Measurements from ENCODE around the gene STK24.

Gene STK24

DNA sequence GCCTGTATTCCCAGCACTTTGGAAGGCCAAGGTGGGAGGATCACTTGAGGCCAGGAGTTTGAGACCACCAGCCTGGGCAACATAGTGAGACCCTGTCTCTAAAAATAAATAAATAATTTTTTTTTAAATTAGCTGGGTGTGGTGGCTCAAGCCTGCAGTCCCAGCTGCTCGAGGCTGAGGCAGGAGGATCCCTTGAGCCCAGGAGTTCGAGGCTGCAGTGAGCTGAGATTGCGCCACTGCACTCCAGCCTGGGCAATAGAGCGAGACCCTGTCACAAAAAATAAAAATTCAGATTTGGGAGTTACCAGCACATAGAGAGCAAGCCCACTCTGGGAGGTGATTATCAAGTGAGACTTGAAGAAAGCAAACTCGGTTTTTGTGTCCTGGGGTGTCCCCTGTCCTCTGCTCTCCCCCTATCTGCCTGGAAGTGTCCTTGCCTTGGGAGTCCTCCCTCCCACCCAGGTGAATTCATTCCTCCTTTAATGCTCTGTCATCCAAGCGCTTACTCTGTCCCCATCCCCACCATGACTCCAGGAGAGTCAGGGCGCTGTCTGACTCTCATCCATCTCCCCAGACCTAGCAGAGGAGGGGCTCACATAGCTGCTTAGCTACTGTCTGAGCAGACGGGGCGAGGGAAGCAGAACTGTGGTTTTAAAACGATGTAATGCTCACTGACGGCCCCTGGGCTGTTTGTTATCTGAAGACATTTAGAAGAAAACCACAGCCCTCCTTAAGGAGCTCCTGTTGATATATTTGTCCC, 146.8 kb downstream of the STK24 start:
- H3K27ac ChIP-seq (ENCODE audit: low read depth, low read length, severe bottlenecking): no peak overlapping the region
- H3K4me3 ChIP-seq (ENCODE audit: extremely low read depth, insufficient read depth, low read length, poor library complexity, severe bottlenecking): no peak overlapping the region
- no peaks in the 10 kb centered on the region for H3K4me1 ChIP-seq (ENCODE audit: control insufficient read depth, insufficient read depth, low read length, poor library complexity, severe bottlenecking)
- peaks cover 66% of the 10 kb centered on the region for H3K36me3 ChIP-seq (ENCODE audit: control insufficient read depth, insufficient read depth, low read length)
- H3K9me3 ChIP-seq (ENCODE audit: control insufficient read depth, low read length): no peaks in the 10 kb centered on the region
- WGBS, 2 experiments (ENCODE audit: insufficient coverage in 2 of 2): 81 to 89% methylated on average over 7 to 10 of the region's 11 CpGs

DNA sequence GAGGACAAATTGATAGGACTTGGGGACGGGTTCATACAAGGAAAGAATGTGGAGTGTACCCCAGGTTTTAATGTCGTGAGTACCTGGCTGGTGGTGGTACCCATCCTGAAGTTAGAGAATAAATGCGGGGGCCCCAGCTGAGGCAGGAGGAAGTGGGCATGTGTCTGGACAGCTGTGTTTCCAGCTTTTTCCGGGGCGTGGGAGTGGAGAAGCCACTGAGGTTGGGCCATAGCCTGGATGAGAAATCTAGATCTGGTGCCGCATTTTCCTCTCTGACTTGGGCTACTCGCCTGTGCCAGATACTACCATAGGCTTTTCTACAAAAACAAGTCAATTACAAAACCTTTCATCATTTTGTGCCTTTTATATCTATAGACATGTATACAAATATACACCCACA, 147.4 kb downstream of the STK24 start:
- Histone ChIP-seq H3K4me1 (ENCODE audit: control insufficient read depth, insufficient read depth, low read length, poor library complexity, severe bottlenecking) (no peaks in the 10 kb centered on the region), H3K36me3 (ENCODE audit: control insufficient read depth, insufficient read depth, low read length) (peaks cover 67% of the 10 kb centered on the region), H3K4me3 (ENCODE audit: extremely low read depth, insufficient read depth, low read length, poor library complexity, severe bottlenecking) (no peak overlapping the region), H3K27ac (ENCODE audit: low read depth, low read length, severe bottlenecking) (no peak overlapping the region), H3K9me3 (ENCODE audit: control insufficient read depth, low read length) (no peaks in the 10 kb centered on the region)
- WGBS, 2 experiments (ENCODE audit: insufficient coverage in 2 of 2): 98 to 100% methylated on average over 5 to 7 of the region's 7 CpGs

DNA sequence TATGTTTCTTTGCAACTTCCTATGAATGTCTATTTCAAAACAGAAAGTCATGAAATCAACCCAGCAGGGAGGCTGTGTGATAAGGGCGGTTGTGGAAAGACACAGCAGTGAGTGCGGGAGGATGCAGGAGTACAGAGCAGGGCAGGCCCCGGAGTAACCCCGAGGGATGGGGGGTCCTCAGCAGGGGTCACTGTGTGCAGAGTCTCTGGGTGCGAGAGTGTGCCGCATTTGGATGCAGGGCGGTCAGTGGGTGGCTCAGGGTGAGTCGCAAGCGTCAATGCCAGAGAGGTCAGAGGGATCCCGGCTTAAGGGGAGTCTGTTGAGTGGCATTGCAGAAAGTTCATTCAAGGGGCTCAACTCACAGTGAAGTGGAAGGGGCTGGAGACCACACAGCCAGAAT, 147.8 kb downstream of the STK24 start:
- 86 to 93% methylated on average over 8 to 10 of the region's 10 CpGs for WGBS, 2 experiments (ENCODE audit: insufficient coverage in 2 of 2)
- no peaks in the 10 kb centered on the region for H3K9me3 ChIP-seq (ENCODE audit: control insufficient read depth, low read length)
- no peak overlapping the region for H3K27ac ChIP-seq (ENCODE audit: low read depth, low read length, severe bottlenecking)
- H3K4me3 ChIP-seq (ENCODE audit: extremely low read depth, insufficient read depth, low read length, poor library complexity, severe bottlenecking): no peak overlapping the region
- no peaks in the 10 kb centered on the region for H3K4me1 ChIP-seq (ENCODE audit: control insufficient read depth, insufficient read depth, low read length, poor library complexity, severe bottlenecking)
- H3K36me3 ChIP-seq (ENCODE audit: control insufficient read depth, insufficient read depth, low read length): peaks cover 67% of the 10 kb centered on the region

DNA sequence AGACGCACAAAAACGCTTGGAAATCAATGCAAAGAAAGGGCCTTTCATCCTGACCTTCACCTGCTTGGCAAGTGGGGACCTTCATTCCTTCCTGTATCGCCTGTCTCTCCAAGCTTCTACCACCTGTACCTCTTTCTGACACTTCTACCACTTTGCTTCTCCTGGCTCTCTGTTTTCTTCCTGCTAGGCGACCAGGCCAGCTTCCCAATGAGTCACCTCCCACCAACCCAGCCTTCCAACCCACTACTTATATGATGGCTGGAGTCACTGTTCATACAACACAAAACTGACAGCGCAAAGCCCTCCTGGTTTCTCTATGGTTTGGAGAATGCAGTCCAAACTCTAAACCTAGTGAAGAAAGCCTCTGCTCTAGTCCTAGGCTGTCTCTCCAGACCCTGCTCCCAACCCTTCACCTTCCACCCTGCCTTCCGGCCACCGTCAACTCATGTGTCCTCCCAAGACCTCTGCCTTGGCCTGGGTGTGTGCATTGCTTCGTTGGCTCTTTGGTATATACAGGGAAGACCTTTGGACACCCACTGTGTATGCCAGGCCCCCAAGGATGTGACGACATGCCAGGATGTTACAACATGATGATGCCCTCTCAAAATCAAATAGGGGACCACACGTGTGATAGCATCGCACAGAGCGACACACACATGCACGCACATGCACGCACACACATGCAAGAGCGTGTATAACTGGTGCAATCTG, 148.5 kb downstream of the STK24 start:
- Histone ChIP-seq H3K4me1 (ENCODE audit: control insufficient read depth, insufficient read depth, low read length, poor library complexity, severe bottlenecking) (no peaks in the 10 kb centered on the region), H3K9me3 (ENCODE audit: control insufficient read depth, low read length) (no peaks in the 10 kb centered on the region), H3K4me3 (ENCODE audit: extremely low read depth, insufficient read depth, low read length, poor library complexity, severe bottlenecking) (no peak overlapping the region), H3K36me3 (ENCODE audit: control insufficient read depth, insufficient read depth, low read length) (peaks cover 68% of the 10 kb centered on the region), H3K27ac (ENCODE audit: low read depth, low read length, severe bottlenecking) (no peak overlapping the region)
- 93 to 95% methylated on average over 13 to 15 of the region's 15 CpGs for WGBS, 2 experiments (ENCODE audit: insufficient coverage in 2 of 2)

- H3K36me3 ChIP-seq (ENCODE audit: control insufficient read depth, insufficient read depth, low read length): peaks cover 76% of the 10 kb centered on the region
- H3K4me3 ChIP-seq (ENCODE audit: extremely low read depth, insufficient read depth, low read length, poor library complexity, severe bottlenecking): no peak overlapping the region
- H3K4me1 ChIP-seq (ENCODE audit: control insufficient read depth, insufficient read depth, low read length, poor library complexity, severe bottlenecking): no peaks in the 10 kb centered on the region
- 90 to 92% methylated on average over 13 of the region's 13 CpGs for WGBS, 2 experiments (ENCODE audit: insufficient coverage in 2 of 2)
- H3K27ac ChIP-seq (ENCODE audit: low read depth, low read length, severe bottlenecking): no peak overlapping the region
- no peaks in the 10 kb centered on the region for H3K9me3 ChIP-seq (ENCODE audit: control insufficient read depth, low read length)
Measured at GRCh38 chr13:98427331-98427995, 149.4 kb downstream of the STK24 start.

- Histone ChIP-seq H3K4me3 (ENCODE audit: extremely low read depth, insufficient read depth, low read length, poor library complexity, severe bottlenecking) (no peak overlapping the region), H3K4me1 (ENCODE audit: control insufficient read depth, insufficient read depth, low read length, poor library complexity, severe bottlenecking) (no peaks in the 10 kb centered on the region), H3K27ac (ENCODE audit: low read depth, low read length, severe bottlenecking) (no peak overlapping the region), H3K9me3 (ENCODE audit: control insufficient read depth, low read length) (no peaks in the 10 kb centered on the region), H3K36me3 (ENCODE audit: control insufficient read depth, insufficient read depth, low read length) (peaks cover 82% of the 10 kb centered on the region)
- 81 to 94% methylated on average over 6 of the region's 7 CpGs for WGBS, 2 experiments (ENCODE audit: insufficient coverage in 2 of 2)
Measured at GRCh38 chr13:98423417-98423816, 153.5 kb downstream of the STK24 start.

DNA sequence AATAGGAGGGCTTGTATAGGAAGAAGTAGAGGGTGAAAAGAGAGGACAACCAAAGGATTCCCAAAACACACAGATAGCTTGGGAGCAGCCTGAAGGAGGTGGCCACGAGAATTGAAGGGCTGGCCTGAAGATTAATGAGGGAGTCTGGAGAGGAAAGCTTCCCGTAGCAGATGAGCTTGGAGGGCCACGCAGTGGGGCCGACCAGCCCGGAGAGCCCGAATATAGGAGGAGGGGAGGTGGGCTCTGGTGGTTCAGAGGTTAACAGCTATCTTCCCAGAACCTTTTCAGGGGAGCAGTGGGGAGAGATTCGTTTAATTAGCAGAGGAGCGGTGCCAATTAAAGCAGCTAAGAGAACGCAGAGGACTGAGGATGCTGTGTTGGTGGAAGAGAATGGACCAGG, 154.9 kb downstream of the STK24 start:
- no peaks in the 10 kb centered on the region for H3K4me1 ChIP-seq (ENCODE audit: control insufficient read depth, insufficient read depth, low read length, poor library complexity, severe bottlenecking)
- WGBS, 2 experiments (ENCODE audit: insufficient coverage in 2 of 2): 95 to 100% methylated on average over 6 to 9 of the region's 9 CpGs
- H3K9me3 ChIP-seq (ENCODE audit: control insufficient read depth, low read length): peaks cover 1% of the 10 kb centered on the region
- no peak overlapping the region for H3K27ac ChIP-seq (ENCODE audit: low read depth, low read length, severe bottlenecking)
- H3K36me3 ChIP-seq (ENCODE audit: control insufficient read depth, insufficient read depth, low read length): peaks cover 85% of the 10 kb centered on the region
- no peak overlapping the region for H3K4me3 ChIP-seq (ENCODE audit: extremely low read depth, insufficient read depth, low read length, poor library complexity, severe bottlenecking)

- Histone ChIP-seq H3K36me3 (ENCODE audit: control insufficient read depth, insufficient read depth, low read length) (peaks cover 87% of the 10 kb centered on the region), H3K9me3 (ENCODE audit: control insufficient read depth, low read length) (peaks cover 6% of the 10 kb centered on the region)
Measured at GRCh38 chr13:98420554-98421175, 156.2 kb downstream of the STK24 start.

DNA sequence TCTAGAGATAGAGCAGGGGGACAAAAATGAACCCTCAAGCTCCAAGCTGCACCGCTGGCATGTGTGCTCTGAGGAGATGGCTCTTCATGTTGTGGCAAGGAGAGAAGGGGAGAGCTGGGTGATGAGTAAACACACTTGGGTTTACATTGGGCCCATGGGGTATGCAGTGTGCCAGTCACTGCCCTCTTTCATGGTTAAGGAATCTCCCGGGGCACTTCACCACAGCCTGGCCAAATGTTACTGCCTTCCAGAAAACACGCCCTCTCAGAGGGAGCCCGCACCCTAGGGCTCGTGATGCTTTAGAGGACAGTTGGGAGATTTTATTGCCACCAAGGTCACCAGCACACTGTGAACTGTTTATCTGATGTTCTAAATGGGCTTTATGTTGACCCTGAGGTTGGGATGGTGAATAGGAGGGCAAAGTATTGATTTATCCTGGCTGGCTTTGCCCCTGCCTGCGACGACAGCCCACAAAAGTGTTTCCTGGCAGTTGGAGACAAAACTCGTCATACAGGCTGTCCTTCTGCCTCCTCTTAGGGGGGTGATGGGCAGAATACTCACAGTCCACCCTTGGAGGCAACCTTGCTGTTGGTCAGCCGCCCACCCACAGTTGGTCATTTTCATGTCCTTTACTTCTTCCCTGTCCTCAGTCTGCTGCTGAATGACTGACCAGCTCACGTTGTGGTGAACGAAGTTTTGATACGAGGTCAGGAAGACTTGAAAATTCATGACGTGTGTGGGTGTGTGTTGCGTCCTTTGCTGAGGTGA, 156.9 kb downstream of the STK24 start:
- H3K36me3 ChIP-seq (ENCODE audit: control insufficient read depth, insufficient read depth, low read length): peaks cover 89% of the 10 kb centered on the region
- H3K27ac ChIP-seq (ENCODE audit: low read depth, low read length, severe bottlenecking): no peak overlapping the region
- H3K4me3 ChIP-seq (ENCODE audit: extremely low read depth, insufficient read depth, low read length, poor library complexity, severe bottlenecking): no peak overlapping the region
- H3K9me3 ChIP-seq (ENCODE audit: control insufficient read depth, low read length): peaks cover 6% of the 10 kb centered on the region
- H3K4me1 ChIP-seq (ENCODE audit: control insufficient read depth, insufficient read depth, low read length, poor library complexity, severe bottlenecking): no peaks in the 10 kb centered on the region
- 97 to 98% methylated on average over 12 to 14 of the region's 14 CpGs for WGBS, 2 experiments (ENCODE audit: insufficient coverage in 2 of 2)

More at GRCh38 chr13:98420554-98421175, 156.2 kb downstream of the STK24 start:
- Histone ChIP-seq H3K27ac (ENCODE audit: low read depth, low read length, severe bottlenecking) (no peak overlapping the region), H3K4me1 (ENCODE audit: control insufficient read depth, insufficient read depth, low read length, poor library complexity, severe bottlenecking) (no peaks in the 10 kb centered on the region), H3K4me3 (ENCODE audit: extremely low read depth, insufficient read depth, low read length, poor library complexity, severe bottlenecking) (no peak overlapping the region)
- WGBS, 2 experiments (ENCODE audit: insufficient coverage in 2 of 2): 90 to 100% methylated on average over 5 to 6 of the region's 6 CpGs

- Histone ChIP-seq H3K4me3 (ENCODE audit: extremely low read depth, insufficient read depth, low read length, poor library complexity, severe bottlenecking) (no peak overlapping the region), H3K4me1 (ENCODE audit: control insufficient read depth, insufficient read depth, low read length, poor library complexity, severe bottlenecking) (no peaks in the 10 kb centered on the region), H3K9me3 (ENCODE audit: control insufficient read depth, low read length) (peaks cover 6% of the 10 kb centered on the region), H3K27ac (ENCODE audit: low read depth, low read length, severe bottlenecking) (no peak overlapping the region), H3K36me3 (ENCODE audit: control insufficient read depth, insufficient read depth, low read length) (peaks cover 81% of the 10 kb centered on the region)
- 95 to 98% methylated on average over 2 to 4 of the region's 4 CpGs for WGBS, 2 experiments (ENCODE audit: insufficient coverage in 2 of 2)
Measured at GRCh38 chr13:98416408-98416807, 160.5 kb downstream of the STK24 start.
